CD4-positive, alpha-beta memory T cell (primary cell): ENCODE data around the gene PPBP. TPM values are rescaled to one million over a fixed set of nuclear protein-coding genes. Genes with fewer than 3 reads are reported as not detected.

Experiments used
- CTCF ChIA-PET: fragments of 350-600 bp; sonication (Branson Sonifier 250); formaldehyde crosslinking; loops from one replicate; lab custom pipeline; 2021; ENCODE audit warnings: inconsistent platforms; ENCODE audit not compliant: partially characterized antibody; lab: Charles Lee
- POLR2A ChIA-PET: fragments of 350-600 bp; sonication (Branson Sonifier 250); formaldehyde crosslinking; loops from one replicate; lab custom pipeline; 2021; ENCODE audit not compliant: partially characterized antibody; lab: Charles Lee
- DNase-seq, 5 donors: peaks; one replicate each; pipeline versions ENCODE4 v3.0.0 to v3.0.0-alpha.2; 2020 to 2022; ENCODE audit warnings: mixed read lengths in 1 of 5
- H3K27ac ChIP-seq: one replicate; pipeline ENCODE4 v1.7.0; 2013; ENCODE audit warnings: low read depth, low read length
- H3K27me3 ChIP-seq: 2 replicates; pipeline ENCODE4 v1.7.0; 2013; ENCODE audit warnings: mild to moderate bottlenecking, low read length, moderate library complexity; ENCODE audit not compliant: insufficient read depth
- H3K36me3 ChIP-seq: 2 replicates; pipeline ENCODE4 v1.7.0; 2013; ENCODE audit warnings: mild to moderate bottlenecking, low read length, moderate library complexity; ENCODE audit not compliant: insufficient read depth
- H3K4me1 ChIP-seq: 2 replicates; pipeline ENCODE4 v1.7.0; 2013; ENCODE audit warnings: mild to moderate bottlenecking, low read length, moderate library complexity; ENCODE audit not compliant: insufficient read depth
- H3K4me3 ChIP-seq, 2 donors: one replicate each; pipeline ENCODE4 v1.7.0; 2013; ENCODE audit warnings: low read length in 2 of 2, mild to moderate bottlenecking in 1 of 2
- H3K9me3 ChIP-seq, 2 donors: one replicate each; pipeline ENCODE4 v1.7.0; 2013; ENCODE audit warnings: low read length in 2 of 2, control low read depth in 1 of 2; ENCODE audit not compliant: control insufficient read depth in 1 of 2
- H3K27ac Mint-ChIP-seq, 7 donors: one replicate each; pipeline ENCODE4 v1.8.0; 2020 to 2021; ENCODE audit warnings: mixed read lengths in 7 of 7, mild to moderate bottlenecking in 6 of 7, inconsistent platforms in 3 of 7, moderate library complexity in 3 of 7
- H3K27me3 Mint-ChIP-seq, 2 donors: one replicate each; pipeline ENCODE4 v1.8.0; 2020 to 2021; ENCODE audit warnings: mixed read lengths in 2 of 2
- H3K36me3 Mint-ChIP-seq, 2 donors: one replicate each; pipeline ENCODE4 v1.8.0; 2020 to 2021; ENCODE audit warnings: mixed read lengths in 2 of 2, inconsistent platforms in 1 of 2, mild to moderate bottlenecking in 1 of 2
- H3K4me1 Mint-ChIP-seq, 4 donors: one replicate each; pipeline ENCODE4 v1.8.0; 2020 to 2021; ENCODE audit warnings: mixed read lengths in 4 of 4, mild to moderate bottlenecking in 1 of 4
- H3K4me3 Mint-ChIP-seq, 8 donors: one replicate each; pipeline ENCODE4 v1.8.0; 2020 to 2021; ENCODE audit warnings: mixed read lengths in 8 of 8, mild to moderate bottlenecking in 7 of 8, moderate library complexity in 6 of 8, inconsistent platforms in 3 of 8
- H3K9me3 Mint-ChIP-seq, 8 donors: one replicate each; pipeline ENCODE4 v1.8.0; 2020 to 2021; ENCODE audit warnings: mixed read lengths in 8 of 8, mild to moderate bottlenecking in 5 of 8, inconsistent platforms in 3 of 8, moderate library complexity in 1 of 8
- intact Hi-C: fragments of 100-400 bp; cut with micrococcal nuclease; formaldehyde crosslinking; loops from one replicate; pipeline ENCODE4 v1.15.1; 2023
- polyA plus RNA-seq, 2 donors: library from polyadenylated mRNA; unstranded; fragments of 300-500 nt; fragmentation: Illumina TruSeq; gene quantifications; one replicate each; pipeline ENCODE4 v1.2.3, GENCODE V29; 2021
- total RNA-seq, 2 experiments: library from RNA; stranded (reverse); gene quantifications; one replicate each; pipeline ENCODE4 v1.2.3, GENCODE V29; 2021

PPBP gene
- total and polyA plus RNA-seq, 4 experiments from 2014 or later: 0.40 TPM; not detected in 3

GRCh38 chr4:74023709-74024108 lies 35.7 kb upstream of the PPBP start:
- H3K4me1 ChIP-seq: no peaks in the 10 kb centered on the region
- H3K9me3 ChIP-seq: no peaks in the 10 kb centered on the region
- H3K4me3 ChIP-seq: no peak overlapping the region
- H3K27me3 Mint-ChIP-seq: no peaks in the 10 kb centered on the region
- DNase-seq: no peak
- peaks cover 0 to 3% (median 0%) of the 10 kb centered on the region in 8 donors for H3K9me3 Mint-ChIP-seq
- ChIA-PET POLR2A (no interaction called here), CTCF (no interaction called here)
- no peak overlapping the region for H3K4me3 Mint-ChIP-seq
- no peaks in the 10 kb centered on the region for H3K4me1 Mint-ChIP-seq
- H3K27me3 ChIP-seq: no peaks in the 10 kb centered on the region
- intact Hi-C loops: no loop called here
- no peak overlapping the region for H3K27ac Mint-ChIP-seq
- H3K27ac ChIP-seq: no peak overlapping the region
- no peaks in the 10 kb centered on the region for H3K36me3 Mint-ChIP-seq
- no peaks in the 10 kb centered on the region for H3K36me3 ChIP-seq

- Histone ChIP-seq H3K27me3 (no peaks in the 10 kb centered on the region), H3K36me3 (no peaks in the 10 kb centered on the region), H3K4me1 (no peaks in the 10 kb centered on the region), H3K9me3 (no peaks in the 10 kb centered on the region), H3K4me3 (no peak overlapping the region), H3K27ac (no peak overlapping the region)
- no peak overlapping the region for H3K4me3 Mint-ChIP-seq
- H3K27me3 Mint-ChIP-seq: no peaks in the 10 kb centered on the region
- DNase-seq: no peak
- no peaks in the 10 kb centered on the region for H3K36me3 Mint-ChIP-seq
- no peak overlapping the region for H3K27ac Mint-ChIP-seq
- peaks cover 0 to 3% (median 0%) of the 10 kb centered on the region in 8 donors for H3K9me3 Mint-ChIP-seq
- ChIA-PET POLR2A (no interaction called here), CTCF (interaction anchor here (0.7 kb wide), 1 partner anchor 145 kb away, joined by 3 read pairs; no protein-coding TSS in a partner anchor)
- intact Hi-C loops: no loop called here
- no peaks in the 10 kb centered on the region for H3K4me1 Mint-ChIP-seq
These were observed 33.6 kb upstream of the PPBP start for GRCh38 chr4:74021601-74022000.

GRCh38 chr4:74018771-74019170 lies 30.8 kb upstream of the PPBP start:
- H3K27ac Mint-ChIP-seq: no peak overlapping the region
- Histone ChIP-seq H3K9me3 (no peaks in the 10 kb centered on the region), H3K27me3 (no peaks in the 10 kb centered on the region), H3K4me3 (no peak overlapping the region), H3K4me1 (no peaks in the 10 kb centered on the region), H3K27ac (no peak overlapping the region), H3K36me3 (no peaks in the 10 kb centered on the region)
- H3K4me3 Mint-ChIP-seq: no peak overlapping the region
- no peaks in the 10 kb centered on the region for H3K27me3 Mint-ChIP-seq
- no peaks in the 10 kb centered on the region for H3K4me1 Mint-ChIP-seq
- H3K36me3 Mint-ChIP-seq: no peaks in the 10 kb centered on the region
- intact Hi-C loops: no loop called here
- H3K9me3 Mint-ChIP-seq: peaks cover 0 to 2% (median 0%) of the 10 kb centered on the region in 8 donors
- ChIA-PET POLR2A (no interaction called here), CTCF (no interaction called here)
- no peak for DNase-seq

- ChIA-PET POLR2A (no interaction called here), CTCF (no interaction called here)
- intact Hi-C loops: no loop called here
- H3K36me3 Mint-ChIP-seq: no peaks in the 10 kb centered on the region
- H3K4me1 ChIP-seq: no peaks in the 10 kb centered on the region
- peaks cover 0 to 2% of the 10 kb centered on the region in 2 donors for H3K27me3 Mint-ChIP-seq
- no peaks in the 10 kb centered on the region for H3K4me1 Mint-ChIP-seq
- H3K9me3 ChIP-seq: no peaks in the 10 kb centered on the region
- H3K9me3 Mint-ChIP-seq: peaks cover 0 to 2% (median 0%) of the 10 kb centered on the region in 8 donors
- H3K4me3 ChIP-seq: no peak overlapping the region
- DNase-seq: no peak
- H3K27ac ChIP-seq: no peak overlapping the region
- no peak overlapping the region for H3K27ac Mint-ChIP-seq
- no peaks in the 10 kb centered on the region for H3K36me3 ChIP-seq
- H3K4me3 Mint-ChIP-seq: no peak overlapping the region
- H3K27me3 ChIP-seq: no peaks in the 10 kb centered on the region
These were observed 30.1 kb upstream of the PPBP start for GRCh38 chr4:74018116-74018515.

GRCh38 chr4:74016068-74016467 lies 28.1 kb upstream of the PPBP start:
- H3K36me3 Mint-ChIP-seq: no peaks in the 10 kb centered on the region
- ChIA-PET POLR2A (no interaction called here), CTCF (no interaction called here)
- peaks cover 0 to 4% of the 10 kb centered on the region in 2 donors for H3K27me3 Mint-ChIP-seq
- H3K9me3 Mint-ChIP-seq: peaks cover 0 to 2% (median 0%) of the 10 kb centered on the region in 8 donors
- Histone ChIP-seq H3K27ac (no peak overlapping the region), H3K4me1 (no peaks in the 10 kb centered on the region), H3K36me3 (no peaks in the 10 kb centered on the region), H3K27me3 (no peaks in the 10 kb centered on the region), H3K4me3 (no peak overlapping the region), H3K9me3 (no peaks in the 10 kb centered on the region)
- H3K4me3 Mint-ChIP-seq: no peak overlapping the region
- no peaks in the 10 kb centered on the region for H3K4me1 Mint-ChIP-seq
- H3K27ac Mint-ChIP-seq: no peak overlapping the region
- intact Hi-C loops: no loop called here
- DNase-seq: no peak

- Mint-ChIP-seq H3K27ac (no peak overlapping the region), H3K9me3 (peaks cover 0 to 4% (median 0%) of the 10 kb centered on the region in 8 donors), H3K4me1 (no peaks in the 10 kb centered on the region), H3K27me3 (peaks cover 0 to 4% of the 10 kb centered on the region in 2 donors), H3K36me3 (no peaks in the 10 kb centered on the region), H3K4me3 (no peak overlapping the region)
- CTCF ChIA-PET: no interaction called here
- POLR2A ChIA-PET: no interaction called here
- Histone ChIP-seq H3K27ac (no peak overlapping the region), H3K27me3 (no peaks in the 10 kb centered on the region), H3K4me3 (no peak overlapping the region), H3K36me3 (no peaks in the 10 kb centered on the region), H3K9me3 (no peaks in the 10 kb centered on the region), H3K4me1 (no peaks in the 10 kb centered on the region)
- DNase-seq: no peak
- intact Hi-C loops: no loop called here
These were observed 27.3 kb upstream of the PPBP start for GRCh38 chr4:74015126-74015780.

- Histone ChIP-seq H3K4me3 (no peak overlapping the region), H3K4me1 (no peaks in the 10 kb centered on the region), H3K27ac (no peak overlapping the region), H3K27me3 (no peaks in the 10 kb centered on the region), H3K9me3 (no peaks in the 10 kb centered on the region), H3K36me3 (no peaks in the 10 kb centered on the region)
- Mint-ChIP-seq H3K27me3 (peaks cover 0 to 4% of the 10 kb centered on the region in 2 donors), H3K9me3 (peaks cover 0 to 4% (median 0%) of the 10 kb centered on the region in 8 donors), H3K4me3 (no peak overlapping the region), H3K36me3 (no peaks in the 10 kb centered on the region), H3K4me1 (no peaks in the 10 kb centered on the region), H3K27ac (no peak overlapping the region)
- ChIA-PET CTCF (no interaction called here), POLR2A (no interaction called here)
- no peak for DNase-seq
- intact Hi-C loops: no loop called here
These were observed 26.3 kb upstream of the PPBP start for GRCh38 chr4:74014332-74014731.
